Thymus (tissue), 11 donors: Measurements from ENCODE around the gene FBH1. TPM values are rescaled to one million over a fixed set of nuclear protein-coding genes. Genes with fewer than 3 reads are reported as not detected.
"Not testable (repeated sequence)": the region's sequence is repeated elsewhere in the genome, so short reads cannot be mapped to it uniquely, and the experiment has no call there.

Source experiments
- DNase-seq, 9 donors: peaks; one replicate each; pipeline ENCODE4 v3.0.0-alpha.2; 2013; ENCODE audit warnings: low spot score in 9 of 9, low read depth in 6 of 9, missing footprints in 1 of 9
- H3K27ac ChIP-seq, 2 donors: one replicate each; pipeline ENCODE4 v1.5.1; 2013; ENCODE audit warnings: control low read depth in 1 of 2, low read depth in 1 of 2, low read length in 1 of 2, mild to moderate bottlenecking in 1 of 2, moderate library complexity in 1 of 2
- H3K27me3 ChIP-seq, 2 donors: one replicate each; pipeline ENCODE4 v1.5.1; 2013; ENCODE audit warnings: low read length in 1 of 2; ENCODE audit not compliant: control insufficient read depth in 2 of 2, insufficient read depth in 1 of 2
- H3K36me3 ChIP-seq, 2 donors: one replicate each; pipeline ENCODE4 v1.5.1; 2013; ENCODE audit warnings: low read length in 1 of 2, mild to moderate bottlenecking in 1 of 2, moderate library complexity in 1 of 2; ENCODE audit not compliant: control insufficient read depth in 2 of 2, insufficient read depth in 2 of 2
- H3K4me1 ChIP-seq, 2 donors: one replicate each; pipeline ENCODE4 v1.5.1; 2013; ENCODE audit warnings: low read length in 2 of 2; ENCODE audit not compliant: control insufficient read depth in 2 of 2, insufficient read depth in 2 of 2
- H3K4me3 ChIP-seq, 2 donors: one replicate each; pipeline ENCODE4 v1.5.1; 2013; ENCODE audit warnings: low read length in 2 of 2, control low read depth in 1 of 2, mild to moderate bottlenecking in 1 of 2
- H3K9me3 ChIP-seq, 2 donors: one replicate each; pipeline ENCODE4 v1.5.1; 2013; ENCODE audit warnings: low read length in 1 of 2, mild to moderate bottlenecking in 1 of 2; ENCODE audit not compliant: control insufficient read depth in 2 of 2, insufficient read depth in 1 of 2
- WGBS: extraction: QIAGEN DNeasy Blood & Tissue Kit; methylation state at CpG from one replicate; pipeline ENCODE4 v1.1.7; 2013; 5-methylcytosine and 5-hydroxymethylcytosine counted together
- polyA plus RNA-seq: library from polyadenylated mRNA; stranded (reverse); fragments of 200-250 nt; gene quantifications from one replicate; pipeline ENCODE4 v1.2.3, GENCODE V29; 2013
- total RNA-seq: library from RNA; stranded (reverse); fragments of 120-200 nt; gene quantifications from one replicate; pipeline ENCODE4 v1.2.4, GENCODE V29; 2013
- donor health status: healthy.

FBH1 gene
- total and polyA plus RNA-seq, 2 donors = 52.8 to 97.8 TPM

GRCh38 chr10:5869156-5869555, 20.9 kb upstream of the FBH1 start:
- H3K27me3 ChIP-seq = no peaks in the 10 kb centered on the region
- H3K9me3 ChIP-seq = no peaks in the 10 kb centered on the region
- no peak for DNase-seq
- H3K36me3 ChIP-seq = peaks cover 0 to under 1% of the 10 kb centered on the region in 2 donors
- H3K27ac ChIP-seq = no peak overlapping the region
- no peaks in the 10 kb centered on the region for H3K4me1 ChIP-seq
- WGBS = 94% methylated on average over 3 of the region's 3 CpGs
- no peak overlapping the region for H3K4me3 ChIP-seq

GRCh38 chr10:5871596-5871995, 18.4 kb upstream of the FBH1 start:
- no peaks in the 10 kb centered on the region for H3K9me3 ChIP-seq
- no peaks in the 10 kb centered on the region for H3K4me1 ChIP-seq
- peaks cover 6 to 12% of the 10 kb centered on the region in 2 donors for H3K36me3 ChIP-seq
- DNase-seq = no peak
- no peaks in the 10 kb centered on the region for H3K27me3 ChIP-seq
- no peak overlapping the region for H3K4me3 ChIP-seq
- H3K27ac ChIP-seq = no peak overlapping the region
- WGBS = 95% methylated on average over 5 of the region's 5 CpGs

DNA sequence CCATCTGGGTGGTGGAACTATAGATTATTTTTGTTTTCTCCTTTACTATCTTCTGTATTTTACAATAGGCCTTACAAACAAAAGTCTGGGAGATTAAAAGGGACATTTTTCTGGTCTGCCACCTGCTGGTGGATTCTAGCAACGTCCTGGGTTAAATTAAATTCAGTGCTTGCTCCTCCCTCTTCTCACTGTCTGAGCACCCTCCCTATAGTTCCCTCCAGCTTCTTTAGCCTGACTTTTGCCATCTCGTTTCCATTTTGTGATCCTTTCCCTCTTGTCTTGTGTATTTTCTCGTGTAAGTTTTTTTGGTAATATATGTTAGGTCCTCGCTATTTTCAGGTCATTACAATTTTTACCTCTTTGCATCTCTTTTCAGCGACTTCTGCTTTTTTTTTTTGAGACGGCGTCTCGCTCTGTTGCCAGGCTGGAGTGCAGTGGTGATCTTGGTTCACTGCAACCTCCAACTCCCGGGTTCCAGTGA, 16.5 kb upstream of the FBH1 start:
- WGBS = 14% methylated on average over 9 of the region's 9 CpGs
- peak in 8 of 9 donors; percentile 66 to 88 (median 77) for DNase-seq

DNA sequence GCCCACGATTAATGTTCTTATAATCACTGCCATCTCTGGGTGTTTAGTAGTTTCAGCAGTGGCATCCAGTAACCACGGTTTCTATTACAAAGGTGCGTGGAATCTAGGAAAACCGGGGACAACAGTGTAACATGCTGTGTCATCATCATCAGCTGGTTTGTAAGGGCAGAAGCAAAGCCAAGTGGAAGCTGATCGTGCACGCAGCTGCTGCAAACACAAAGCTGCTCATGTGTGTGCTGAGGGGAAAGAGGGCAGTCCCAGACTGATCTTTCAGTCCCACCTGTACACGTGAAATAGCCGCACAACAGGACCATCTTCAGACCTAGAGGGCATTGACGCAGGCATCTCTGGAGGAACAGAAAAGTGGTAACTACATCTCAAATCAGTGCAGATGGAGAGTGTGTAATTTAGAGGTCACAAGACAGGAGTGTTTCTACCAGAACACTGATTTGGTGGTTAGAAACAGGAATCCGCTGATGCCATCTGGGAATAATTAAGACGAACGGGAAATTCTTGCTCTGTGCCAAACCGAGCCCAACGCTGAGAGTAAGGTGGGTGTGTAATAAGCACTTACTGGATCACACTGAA, 13.8 kb upstream of the FBH1 start:
- peaks cover 23% of the 10 kb centered on the region in 2 donors for H3K36me3 ChIP-seq
- H3K27ac ChIP-seq = no peak overlapping the region
- DNase-seq = no peak
- no peak overlapping the region for H3K4me3 ChIP-seq
- no peaks in the 10 kb centered on the region for H3K9me3 ChIP-seq
- H3K4me1 ChIP-seq = no peaks in the 10 kb centered on the region
- WGBS = 89% methylated on average over 14 of the region's 14 CpGs
- H3K27me3 ChIP-seq = no peaks in the 10 kb centered on the region

More for the DNA sequence above, 16.5 kb upstream of the FBH1 start:
- Histone ChIP-seq H3K4me1 (no peaks in the 10 kb centered on the region), H3K4me3 (no peak overlapping the region), H3K36me3 (peaks cover 19 to 21% of the 10 kb centered on the region in 2 donors), H3K27me3 (no peaks in the 10 kb centered on the region), H3K9me3 (no peaks in the 10 kb centered on the region), H3K27ac (no peak overlapping the region)

DNA sequence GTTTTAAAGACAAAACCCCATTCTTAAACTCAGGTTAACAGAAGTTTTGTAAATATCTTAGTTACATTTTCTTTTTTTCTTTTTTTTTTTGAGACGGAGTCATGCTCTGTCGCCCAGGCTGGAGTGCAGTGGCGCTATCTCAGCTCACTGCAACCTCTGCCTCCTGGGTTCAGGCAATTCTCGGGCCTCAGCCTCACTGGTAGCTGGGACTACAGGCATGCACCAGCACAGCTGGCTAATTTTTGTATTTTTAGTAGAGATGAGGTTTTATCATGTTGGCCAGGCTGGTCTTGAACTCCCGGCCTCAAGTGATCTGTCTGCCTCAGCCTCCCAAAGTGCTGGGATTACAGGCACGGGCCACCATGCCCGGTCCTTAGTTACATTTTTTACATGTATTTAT, 13.0 kb upstream of the FBH1 start:
- not testable (repeated sequence) for H3K27me3 ChIP-seq, H3K9me3 ChIP-seq, H3K4me3 ChIP-seq, DNase-seq, H3K27ac ChIP-seq, H3K4me1 ChIP-seq
- H3K36me3 ChIP-seq = peaks cover 25 to 26% of the 10 kb centered on the region in 2 donors
- 98% methylated on average over 7 of the region's 7 CpGs for WGBS

DNA sequence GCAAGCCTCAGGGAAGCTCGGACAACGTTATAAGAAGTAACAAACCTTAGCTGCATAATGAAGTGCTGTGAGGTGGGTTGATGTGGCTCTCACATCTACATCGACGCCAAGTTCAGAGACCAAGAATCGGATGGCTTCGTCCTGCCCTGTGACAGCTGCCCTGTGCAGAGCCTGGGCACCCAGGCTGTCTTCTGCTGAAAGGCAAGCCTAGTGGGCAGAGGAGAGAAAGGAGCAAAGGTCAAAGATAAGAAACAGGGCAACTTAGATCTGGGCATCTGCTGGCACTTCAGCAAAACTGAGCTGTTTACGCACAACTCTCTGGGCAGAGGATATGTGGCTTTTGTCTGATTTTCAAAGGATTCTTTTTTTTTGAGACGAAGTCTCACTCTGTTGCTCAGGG, 7.1 kb upstream of the FBH1 start:
- Histone ChIP-seq H3K27me3 (no peaks in the 10 kb centered on the region), H3K4me3 (no peak overlapping the region), H3K36me3 (peaks cover 26 to 29% of the 10 kb centered on the region in 2 donors), H3K4me1 (peaks cover under 1 to 4% of the 10 kb centered on the region in 2 donors), H3K27ac (no peak overlapping the region), H3K9me3 (no peaks in the 10 kb centered on the region)
- DNase-seq = no peak
- WGBS = 85% methylated on average over 8 of the region's 8 CpGs

DNA sequence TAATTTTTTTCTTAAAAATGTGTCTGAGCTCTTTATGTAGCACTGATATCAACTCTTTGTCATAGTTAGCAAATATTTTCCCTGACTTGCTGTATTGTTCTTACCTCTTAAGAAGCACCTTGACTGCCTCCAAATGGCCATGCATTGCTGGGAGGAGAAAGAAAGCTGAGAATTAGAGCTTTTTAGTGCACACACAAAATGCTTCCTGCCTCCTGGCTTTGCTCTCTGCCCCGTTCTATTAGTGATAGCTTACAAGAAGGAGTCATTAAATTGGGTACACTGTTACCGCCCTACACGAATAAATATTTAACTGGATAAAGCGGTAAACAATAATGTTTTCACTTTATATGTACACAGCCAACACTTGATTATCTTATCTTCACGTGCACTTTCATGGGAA, 4.4 kb upstream of the FBH1 start:
- DNase-seq = no peak
- no peak overlapping the region for H3K27ac ChIP-seq
- peaks cover 5 to 16% of the 10 kb centered on the region in 2 donors for H3K4me1 ChIP-seq

GRCh38 chr10:5887029-5887428, 3.0 kb upstream of the FBH1 start:
- 94% methylated on average over 1 of the region's 1 CpG for WGBS
- H3K9me3 ChIP-seq = no peaks in the 10 kb centered on the region
- H3K4me3 ChIP-seq = no peak overlapping the region
- H3K4me1 ChIP-seq = peaks cover 15 to 30% of the 10 kb centered on the region in 2 donors
- peaks cover 17 to 20% of the 10 kb centered on the region in 2 donors for H3K36me3 ChIP-seq
- H3K27me3 ChIP-seq = no peaks in the 10 kb centered on the region
- H3K27ac ChIP-seq = no peak overlapping the region
- no peak for DNase-seq

More for the DNA sequence above, 4.4 kb upstream of the FBH1 start:
- Histone ChIP-seq H3K36me3 (peaks cover 19 to 23% of the 10 kb centered on the region in 2 donors), H3K27me3 (no peaks in the 10 kb centered on the region), H3K4me3 (no peak overlapping the region), H3K9me3 (no peaks in the 10 kb centered on the region)
- WGBS = 99% methylated on average over 5 of the region's 5 CpGs

- Histone ChIP-seq H3K27ac (no peak overlapping the region), H3K4me3 (no peak overlapping the region), H3K36me3 (peaks cover 15 to 16% of the 10 kb centered on the region in 2 donors), H3K27me3 (no peaks in the 10 kb centered on the region), H3K9me3 (no peaks in the 10 kb centered on the region), H3K4me1 (peaks cover 22 to 35% of the 10 kb centered on the region in 2 donors)
- DNase-seq = no peak
- WGBS = 98% methylated on average over 8 of the region's 8 CpGs
These were observed 2.4 kb upstream of the FBH1 start for GRCh38 chr10:5887641-5888040.
